Osteoblast (primary cell): ENCODE data around the gene XIRP2. TPM values are rescaled to one million over a fixed set of nuclear protein-coding genes. Genes with fewer than 3 reads are reported as not detected.

Experiments
- DNase-seq: peaks from one replicate; pipeline ENCODE4 v3.0.0; 2011; ENCODE audit warnings: low spot score, mixed read lengths; ENCODE audit not compliant: insufficient read length; ENCODE audit errors: missing footprints
- H2AFZ ChIP-seq: 2 replicates; pipeline ENCODE4 v1.6.0; 2011; ENCODE audit warnings: mild to moderate bottlenecking, low read length
- H3K27ac ChIP-seq: 2 replicates; pipeline ENCODE4 v1.5.1; 2011; ENCODE audit warnings: mild to moderate bottlenecking, low read depth, low read length, moderate library complexity
- H3K27me3 ChIP-seq: 2 replicates; pipeline ENCODE4 v1.6.0; 2012; ENCODE audit warnings: mild to moderate bottlenecking, control low read depth, inconsistent platforms, low read length, moderate library complexity; ENCODE audit not compliant: insufficient read depth
- H3K36me3 ChIP-seq: 2 replicates; pipeline ENCODE4 v1.5.1; 2011; ENCODE audit warnings: mild to moderate bottlenecking, low read length, control low read depth, moderate library complexity; ENCODE audit not compliant: insufficient read depth
- H3K4me1 ChIP-seq: 2 replicates; pipeline ENCODE4 v1.5.1; 2011; ENCODE audit warnings: mild to moderate bottlenecking, low read length, control low read depth, moderate library complexity; ENCODE audit not compliant: insufficient read depth
- H3K4me2 ChIP-seq: 2 replicates; pipeline ENCODE4 v1.6.0; 2011; ENCODE audit warnings: mild to moderate bottlenecking, low read length; ENCODE audit not compliant: insufficient read depth
- H3K4me3 ChIP-seq: fragments of 200-600 bp; sonication (generic); 3 replicates; pipeline ENCODE4 v1.5.1; 2012; ENCODE audit warnings: mild to moderate bottlenecking, low read length, inconsistent platforms; ENCODE audit not compliant: insufficient read depth
- H3K79me2 ChIP-seq: 2 replicates; pipeline ENCODE4 v1.6.0; 2012; ENCODE audit warnings: mild to moderate bottlenecking, low read length, control low read depth, inconsistent platforms; ENCODE audit not compliant: insufficient read depth
- H3K9me3 ChIP-seq: 2 replicates; pipeline ENCODE4 v1.5.1; 2011; ENCODE audit warnings: low read depth, low read length, control low read depth
- H4K20me1 ChIP-seq: 2 replicates; pipeline ENCODE4 v1.6.0; 2012; ENCODE audit warnings: mild to moderate bottlenecking, low read length, control low read depth; ENCODE audit not compliant: insufficient read depth
- CTCF ChIP-seq: IDR thresholded peaks from 2 replicates; pipeline ENCODE4 v1.5.1; 2011; ENCODE audit warnings: mild to moderate bottlenecking, low read depth, low read length, moderate library complexity; ENCODE audit errors: extremely low read depth
- total RNA-seq: library from RNA; depleted of rRNA; stranded (reverse); fragments of >200 nt; gene quantifications from 2 replicates; pipeline ENCODE4 v1.2.3, GENCODE V29; 2012

Gene XIRP2
- total RNA-seq, 1 donor, result not detected

- Histone ChIP-seq H3K4me1 (peaks cover 22% of the 10 kb centered on the region), H3K9me3 (no peaks in the 10 kb centered on the region), H3K4me2 (peak within 1 kb of the TSS; percentile 95), H4K20me1 (no peaks in the 10 kb centered on the region), H3K79me2 (no peaks in the 10 kb centered on the region), H3K27ac (no peak within 1 kb of the TSS), H2AFZ (peak within 1 kb of the TSS; percentile 80), H3K36me3 (no peaks in the 10 kb centered on the region), H3K4me3 (peak within 1 kb of the TSS; percentile 80), H3K27me3 (peaks cover 13% of the 10 kb centered on the region)
- TF ChIP-seq CTCF, result peak; percentile 32
- DNase-seq, result peak; percentile 100
These were observed 404.3 kb downstream of the XIRP2 start, which contains the start of gene B3GALT1 for GRCh38 chr2:167292430-167293171. Gene B3GALT1 (plus strand): TSS chr2:167293001.

- peak overlapping the region; percentile 64 for H2AFZ ChIP-seq
- H3K36me3 ChIP-seq, result no peaks in the 10 kb centered on the region
- H3K4me2 ChIP-seq, result peak overlapping the region; percentile 95
- peak; percentile 81 for DNase-seq
- no peaks in the 10 kb centered on the region for H4K20me1 ChIP-seq
- no peak overlapping the region for H3K27ac ChIP-seq
- H3K4me3 ChIP-seq, result peak overlapping the region; percentile 80
- no peaks in the 10 kb centered on the region for H3K9me3 ChIP-seq
- H3K27me3 ChIP-seq, result peaks cover 13% of the 10 kb centered on the region
- no peaks in the 10 kb centered on the region for H3K79me2 ChIP-seq
- H3K4me1 ChIP-seq, result peaks cover 22% of the 10 kb centered on the region
- TF ChIP-seq CTCF, result no peak
These were observed 405.0 kb downstream of the XIRP2 start for GRCh38 chr2:167293172-167293781.

- Histone ChIP-seq H3K4me2 (peak overlapping the region; percentile 95), H3K27ac (no peak overlapping the region)
- DNase-seq, result peak; percentile 86
These were observed 405.9 kb downstream of the XIRP2 start for GRCh38 chr2:167293943-167294775.

More at GRCh38 chr2:167293943-167294775, 405.9 kb downstream of the XIRP2 start:
- H3K4me1 ChIP-seq, result peaks cover 22% of the 10 kb centered on the region
- H4K20me1 ChIP-seq, result no peaks in the 10 kb centered on the region
- TF ChIP-seq CTCF, result no peak
- no peaks in the 10 kb centered on the region for H3K36me3 ChIP-seq
- peak overlapping the region; percentile 78 for H2AFZ ChIP-seq
- H3K79me2 ChIP-seq, result no peaks in the 10 kb centered on the region
- H3K9me3 ChIP-seq, result no peaks in the 10 kb centered on the region
- peaks cover 13% of the 10 kb centered on the region for H3K27me3 ChIP-seq
- H3K4me3 ChIP-seq, result peak overlapping the region; percentile 73
